Left lung (tissue), 10 donors: ENCODE data around the gene TERB1. TPM values are rescaled to one million over a fixed set of nuclear protein-coding genes. Genes with fewer than 3 reads are reported as not detected.

Experiments
- ATAC-seq: fragments of 200-7000 bp; cut with Tn5 transposase; one replicate; pipeline ENCODE4 v1.9.1; 2020; ENCODE audit warnings: moderate library complexity
- DNase-seq, 4 donors: peaks; one replicate each; pipeline ENCODE4 v3.0.0-alpha.2; 2013 to 2020
- H3K27ac ChIP-seq, 2 donors: fragments of 200-600 bp; sonication (generic) in 1 of 2; one replicate each; pipeline versions ENCODE4 v1.5.0 to v1.8.0; 2020 to 2021
- H3K27me3 ChIP-seq, 2 donors: fragments of 200-600 bp; sonication (generic) in 1 of 2; one replicate each; pipeline versions ENCODE4 v1.5.0 to v1.8.0; 2020 to 2021
- H3K36me3 ChIP-seq, 2 donors: fragments of 200-600 bp; sonication (generic) in 1 of 2; one replicate each; pipeline versions ENCODE4 v1.5.0 to v1.8.0; 2020 to 2021
- H3K4me1 ChIP-seq, 2 donors: fragments of 200-600 bp; one replicate each; pipeline ENCODE4 v1.8.0; 2021
- H3K4me3 ChIP-seq, 2 donors: fragments of 200-600 bp; sonication (generic) in 1 of 2; one replicate each; pipeline versions ENCODE4 v1.5.0 to v1.8.0; 2020 to 2021; ENCODE audit warnings: mild to moderate bottlenecking in 1 of 2
- H3K9me3 ChIP-seq, 2 donors: fragments of 200-600 bp; sonication (generic) in 1 of 2; one replicate each; pipeline versions ENCODE4 v1.5.0 to v1.8.0; 2020 to 2021
- intact Hi-C, 2 donors: fragments of 100-400 bp; cut with DNase I; formaldehyde crosslinking; loops; one replicate each; pipeline versions ENCODE4 v1.11.2 to v1.14.2; 2022
- polyA plus RNA-seq, 6 donors: library from polyadenylated mRNA; unstranded; fragments of 120-200 nt; gene quantifications; one replicate each; pipeline ENCODE4 v1.2.1, GENCODE V29; 2013; ENCODE audit not compliant: insufficient read length in 6 of 6
- total RNA-seq, 2 donors: library from RNA; stranded (reverse); fragmentation: NEBNext Ultra II Directional; extraction: Animal tissue kit (Norgen Biotek cat#: 25700); gene quantifications; one replicate each; pipeline ENCODE4 v1.2.1, GENCODE V29; 2021
- TF ChIP-seq, protein P1 (sequence below), 2 donors: fragments of 200-600 bp; sonication (generic) in 1 of 2; IDR thresholded peaks; one replicate each; pipeline versions ENCODE4 v1.5.0 to v1.8.0; 2021; ENCODE audit warnings: antibody characterized with exemption in 2 of 2
- donor health status: DM: no; HTN: yes; CAD: no.
- donor health status: DM: no; HTN: no; CAD: no.

Gene TERB1
- total and polyA plus RNA-seq, 8 donors: 0.07 to 0.46 (median 0.13) TPM; not detected in 2

GRCh38 chr16:66841366-66841765, 40.0 kb upstream of the TERB1 start:
- no peak overlapping the region for H3K27ac ChIP-seq
- H3K27me3 ChIP-seq: peaks cover 23 to 33% of the 10 kb centered on the region in 2 donors
- TF ChIP-seq, protein P1, sequence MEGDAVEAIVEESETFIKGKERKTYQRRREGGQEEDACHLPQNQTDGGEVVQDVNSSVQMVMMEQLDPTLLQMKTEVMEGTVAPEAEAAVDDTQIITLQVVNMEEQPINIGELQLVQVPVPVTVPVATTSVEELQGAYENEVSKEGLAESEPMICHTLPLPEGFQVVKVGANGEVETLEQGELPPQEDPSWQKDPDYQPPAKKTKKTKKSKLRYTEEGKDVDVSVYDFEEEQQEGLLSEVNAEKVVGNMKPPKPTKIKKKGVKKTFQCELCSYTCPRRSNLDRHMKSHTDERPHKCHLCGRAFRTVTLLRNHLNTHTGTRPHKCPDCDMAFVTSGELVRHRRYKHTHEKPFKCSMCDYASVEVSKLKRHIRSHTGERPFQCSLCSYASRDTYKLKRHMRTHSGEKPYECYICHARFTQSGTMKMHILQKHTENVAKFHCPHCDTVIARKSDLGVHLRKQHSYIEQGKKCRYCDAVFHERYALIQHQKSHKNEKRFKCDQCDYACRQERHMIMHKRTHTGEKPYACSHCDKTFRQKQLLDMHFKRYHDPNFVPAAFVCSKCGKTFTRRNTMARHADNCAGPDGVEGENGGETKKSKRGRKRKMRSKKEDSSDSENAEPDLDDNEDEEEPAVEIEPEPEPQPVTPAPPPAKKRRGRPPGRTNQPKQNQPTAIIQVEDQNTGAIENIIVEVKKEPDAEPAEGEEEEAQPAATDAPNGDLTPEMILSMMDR (IDR thresholded peaks at IDR 0.05): no peak
- ATAC-seq (no peak), DNase-seq (no peak)
- peaks cover 11 to 12% of the 10 kb centered on the region in 2 donors for H3K4me1 ChIP-seq
- intact Hi-C loops: no loop called here
- no peaks in the 10 kb centered on the region for H3K36me3 ChIP-seq
- H3K4me3 ChIP-seq: no peak overlapping the region
- H3K9me3 ChIP-seq: no peaks in the 10 kb centered on the region

- DNase-seq (no peak), ATAC-seq (no peak)
- intact Hi-C loops: no loop called here
- Histone ChIP-seq H3K4me3 (no peak overlapping the region), H3K27ac (no peak overlapping the region), H3K36me3 (no peaks in the 10 kb centered on the region), H3K27me3 (peaks cover 21 to 28% of the 10 kb centered on the region in 2 donors), H3K9me3 (no peaks in the 10 kb centered on the region), H3K4me1 (peaks cover 11 to 12% of the 10 kb centered on the region in 2 donors)
- TF ChIP-seq, protein P1 (IDR thresholded peaks at IDR 0.05): no peak
These were observed 39.5 kb upstream of the TERB1 start for GRCh38 chr16:66840883-66841282.

- Histone ChIP-seq H3K9me3 (no peaks in the 10 kb centered on the region), H3K4me1 (peaks cover 5 to 10% of the 10 kb centered on the region in 2 donors), H3K27ac (no peak overlapping the region), H3K27me3 (no peaks in the 10 kb centered on the region), H3K36me3 (no peaks in the 10 kb centered on the region), H3K4me3 (no peak overlapping the region)
- TF ChIP-seq, protein P1 (IDR thresholded peaks at IDR 0.05): no peak
- ATAC-seq: no peak
- DNase-seq: no peak
- intact Hi-C loops: no loop called here
These were observed 33.4 kb upstream of the TERB1 start for GRCh38 chr16:66834746-66835145.

DNA sequence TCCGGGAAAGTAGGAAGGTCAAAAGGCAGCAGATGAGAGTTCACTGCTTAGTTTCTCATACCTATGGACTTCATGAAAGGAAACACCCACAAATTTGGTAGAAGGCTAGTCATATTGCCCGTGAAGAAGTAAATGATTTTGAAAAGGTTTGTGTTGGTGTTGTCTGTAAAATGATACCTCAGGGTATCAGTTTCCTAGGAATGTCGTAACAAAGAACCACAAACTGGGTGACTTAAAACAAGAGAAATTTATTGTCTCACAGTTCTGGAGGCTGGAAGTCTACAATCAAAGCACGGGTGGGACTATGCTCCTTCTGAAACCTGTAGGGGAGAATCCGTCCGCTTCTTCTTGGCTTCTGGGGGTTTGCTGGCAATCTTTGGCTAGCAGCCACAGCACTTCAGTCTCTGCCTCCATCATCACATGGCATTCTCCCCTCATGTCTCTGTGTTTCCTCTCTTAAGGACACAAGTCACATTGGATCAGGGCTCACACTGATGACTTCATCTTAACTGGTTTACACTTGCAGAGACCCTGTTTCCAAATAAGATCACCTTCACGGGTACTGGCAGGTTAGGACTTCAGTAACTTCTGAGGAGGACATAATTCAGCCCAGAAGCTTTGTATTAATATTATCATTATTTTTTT, 31.4 kb upstream of the TERB1 start:
- peaks cover 8 to 23% of the 10 kb centered on the region in 2 donors for H3K4me1 ChIP-seq
- no peaks in the 10 kb centered on the region for H3K27me3 ChIP-seq
- H3K27ac ChIP-seq: no peak overlapping the region
- H3K36me3 ChIP-seq: no peaks in the 10 kb centered on the region
- no peak for DNase-seq
- H3K9me3 ChIP-seq: no peaks in the 10 kb centered on the region
- no peak overlapping the region for H3K4me3 ChIP-seq
- intact Hi-C loops: no loop called here
- ATAC-seq: no peak
- TF ChIP-seq, protein P1 (IDR thresholded peaks at IDR 0.05): no peak

- no peak for ATAC-seq
- TF ChIP-seq, protein P1 (IDR thresholded peaks at IDR 0.05): no peak
- Histone ChIP-seq H3K27me3 (no peaks in the 10 kb centered on the region), H3K9me3 (no peaks in the 10 kb centered on the region), H3K4me3 (no peak overlapping the region), H3K36me3 (peaks cover 0 to under 1% of the 10 kb centered on the region in 2 donors), H3K27ac (no peak overlapping the region), H3K4me1 (peaks cover 8 to 23% of the 10 kb centered on the region in 2 donors)
- no peak for DNase-seq
- intact Hi-C loops: no loop called here
These were observed 30.8 kb upstream of the TERB1 start for GRCh38 chr16:66832190-66832589.
